Measurements from ENCODE around the gene TBL3. TPM values are rescaled to one million over a fixed set of nuclear protein-coding genes. Genes with fewer than 3 reads are reported as not detected.
"Not testable (repeated sequence)": the region's sequence is repeated elsewhere in the genome, so short reads cannot be mapped to it uniquely, and the experiment has no call there.

Gene TBL3
- total and polyA plus RNA-seq, 2 of the 8 experiments (the other 6 are each of a cell fraction or from before 2014, with no cell fraction given), result 65.8 to 137 TPM

- H3K27ac ChIP-seq (ENCODE audit: low read depth, low read length); H3K23me2 ChIP-seq (ENCODE audit: low read depth, low read length); H2BK5ac ChIP-seq (ENCODE audit: low read depth, low read length); H3K14ac ChIP-seq (ENCODE audit: insufficient read length); H4K20me1 ChIP-seq (replicated peaks in 1 of 2; ENCODE audit: control insufficient read depth in 1 of 2, insufficient read depth in 2 of 2, low read length in 2 of 2); H2AFZ ChIP-seq (ENCODE audit: low read length); DNase-seq (ENCODE audit: low read depth in 1 of 2, low spot score in 2 of 2); H4K5ac ChIP-seq (ENCODE audit: insufficient read length, low read depth, low read length); H3K23ac ChIP-seq (ENCODE audit: insufficient read length); H2BK120ac ChIP-seq (replicated peaks; ENCODE audit: low read depth, low read length); H3K9ac ChIP-seq (replicated peaks in 1 of 4; ENCODE audit: extremely low read depth in 1 of 4, low read depth in 3 of 4, low read length in 3 of 4); H4K91ac ChIP-seq (replicated peaks; ENCODE audit: insufficient read length, low read length); H3K4me2 ChIP-seq (ENCODE audit: insufficient read depth in 1 of 2, low read depth in 2 of 2, low read length in 2 of 2); H3K79me2 ChIP-seq (ENCODE audit: control insufficient read depth in 1 of 2, insufficient read depth in 2 of 2, low read length in 2 of 2); H2AK5ac ChIP-seq (ENCODE audit: low read depth, low read length); H3K4ac ChIP-seq (replicated peaks; ENCODE audit: insufficient read length, low read depth, low read length); H3K56ac ChIP-seq (replicated peaks; ENCODE audit: insufficient read length, low read depth, low read length); H3K4me1 ChIP-seq (replicated peaks in 1 of 4; ENCODE audit: control insufficient read depth in 3 of 4, insufficient read depth in 4 of 4, low read length in 3 of 4); H2BK12ac ChIP-seq (ENCODE audit: low read depth, low read length); H3K9me3 ChIP-seq (ENCODE audit: insufficient read depth in 2 of 2, low read depth in 1 of 2, low read length in 1 of 2); H3K79me1 ChIP-seq (ENCODE audit: low read depth, low read length); H2BK20ac ChIP-seq (ENCODE audit: low read length); FAIRE-seq; H2BK15ac ChIP-seq (ENCODE audit: low read length); H3K18ac ChIP-seq (ENCODE audit: extremely low read depth, low read length); H3K4me3 ChIP-seq (ENCODE audit: extremely low read depth in 1 of 4, insufficient read depth in 2 of 4, low read depth in 3 of 4, low read length in 4 of 4); H4K8ac ChIP-seq (ENCODE audit: extremely low read depth, insufficient read depth, low read length); H3K27me3 ChIP-seq (replicated peaks in 1 of 4; ENCODE audit: control insufficient read depth in 3 of 4, extremely low read depth in 1 of 4, insufficient read depth in 3 of 4, low read length in 3 of 4): not testable (repeated sequence)
- ChIA-PET POLR2A (ENCODE audit: partially characterized antibody) (interaction anchor here (1.3 to 19.8 kb wide), 5 partner anchors 9 to 187 kb away, joined by 4 to 736 read pairs (median 105); partner anchors contain the start of genes GFER, MSRB1, NME3 and NOXO1), CTCF (ENCODE audit: partially characterized antibody) (interaction anchor here (1.1 to 1.8 kb wide), 3 partner anchors 13 to 21 kb away, joined by 3 to 8 read pairs (median 4); partner anchors contain the start of gene TBL3)
- H3K36me3 ChIP-seq (ENCODE audit: control insufficient read depth in 2 of 4, insufficient read depth in 4 of 4, low read length in 3 of 4), result peaks cover 7 to 18% (median 14%) of the 10 kb centered on the region in 4 experiments
- 91% methylated on average over 20 of the region's 22 CpGs; no CpG with 5 or more reads in 1 of the 2 experiments for WGBS, 2 experiments (ENCODE audit: extremely low coverage in 1 of 2, insufficient coverage in 1 of 2, insufficient read length in 1 of 2, insufficient replicate concordance in 2 of 2, low coverage in 1 of 2, low lambda C conversion rate in 2 of 2, missing lambda C conversion rate in 1 of 2)
These were observed 14.3 kb upstream of the TBL3 start for GRCh38 chr16:1957434-1958142.

All from H1 (cell line).